ENCODE measurements around the gene NASP.

Gene NASP

DNA sequence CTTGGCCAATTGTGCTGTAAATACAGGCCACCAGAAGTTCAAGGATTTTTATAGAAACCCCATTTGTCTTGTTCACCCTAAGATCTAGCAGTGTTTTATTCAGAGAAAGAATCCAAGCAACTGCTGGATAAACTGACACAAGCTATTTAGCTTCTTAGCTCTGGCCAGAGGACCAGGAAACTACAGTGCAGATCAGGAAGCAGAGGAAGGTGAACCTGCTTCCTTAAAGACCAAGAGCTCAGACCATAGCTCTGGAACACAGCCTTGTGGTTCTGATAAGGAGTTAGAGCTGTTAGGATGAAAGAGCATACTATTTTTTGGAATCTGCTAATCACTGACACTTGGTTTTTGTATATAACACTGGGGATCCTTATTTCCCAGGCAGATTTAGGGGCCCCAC, 45.2 kb downstream of the NASP start:
- Histone ChIP-seq H3K4me2 (no peak overlapping the region), H3K9me3 (no peaks in the 10 kb centered on the region), H3K36me3 (peaks cover 97% of the 10 kb centered on the region), H3K27ac (no peak overlapping the region), H4K20me1 (no peaks in the 10 kb centered on the region), H3K9ac (no peak overlapping the region), H3K4me3 (no peak overlapping the region), H3K4me1 (no peaks in the 10 kb centered on the region), H3K27me3 (no peaks in the 10 kb centered on the region)
- no peak for TF ChIP-seq Cebpa-rat (IDR thresholded peaks at IDR 0.05)

DNA sequence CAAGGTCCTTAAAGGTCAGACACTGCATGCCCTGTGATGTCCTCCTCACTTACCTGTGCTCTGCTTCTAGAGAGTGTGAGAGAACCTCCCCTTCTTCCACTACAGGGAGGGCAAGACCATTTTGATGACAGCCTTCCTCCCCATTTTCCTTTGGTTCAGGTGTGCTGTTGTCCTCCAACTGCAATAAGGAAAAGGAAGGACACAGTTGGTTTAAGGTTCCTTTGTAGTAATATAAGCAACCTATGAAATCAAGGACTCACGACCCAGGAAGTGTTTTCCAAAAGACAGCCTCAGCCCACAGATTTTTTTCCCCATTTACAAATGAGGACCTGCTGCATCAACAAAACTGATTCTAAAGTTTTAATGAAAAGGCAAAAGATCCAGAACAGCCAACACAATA, 46.6 kb downstream of the NASP start:
- Histone ChIP-seq H3K36me3 (peaks cover 97% of the 10 kb centered on the region), H4K20me1 (no peaks in the 10 kb centered on the region)

DNA sequence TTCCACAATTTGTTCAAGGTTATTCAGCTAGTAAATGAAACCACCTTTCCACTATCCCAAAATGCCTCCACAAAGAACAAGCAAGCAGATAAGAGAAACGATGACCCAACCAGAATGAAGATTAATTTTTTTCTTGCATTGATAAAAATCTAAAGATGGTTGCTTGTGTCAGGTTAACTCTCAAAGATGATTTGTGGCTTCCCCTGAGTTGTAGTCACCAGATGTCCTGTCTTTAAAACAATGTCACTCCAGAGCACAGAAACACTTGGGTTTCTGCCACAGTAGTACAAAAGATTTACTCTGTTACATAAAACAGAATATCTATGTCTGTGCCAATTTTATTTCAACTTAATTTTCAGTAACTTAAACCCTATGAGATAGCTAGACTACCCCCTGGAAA, 51.4 kb downstream of the NASP start:
- Histone ChIP-seq H3K36me3 (peaks cover 99% of the 10 kb centered on the region), H3K27ac (no peak overlapping the region)
- TF ChIP-seq Cebpa-rat (IDR thresholded peaks at IDR 0.05), result no peak

More for the DNA sequence above, 46.6 kb downstream of the NASP start:
- Histone ChIP-seq H3K9ac (no peak overlapping the region), H3K4me1 (no peaks in the 10 kb centered on the region), H3K4me3 (no peak overlapping the region), H3K9me3 (no peaks in the 10 kb centered on the region), H3K27ac (no peak overlapping the region), H3K4me2 (no peak overlapping the region), H3K27me3 (no peaks in the 10 kb centered on the region)
- TF ChIP-seq Cebpa-rat (IDR thresholded peaks at IDR 0.05), result no peak

DNA sequence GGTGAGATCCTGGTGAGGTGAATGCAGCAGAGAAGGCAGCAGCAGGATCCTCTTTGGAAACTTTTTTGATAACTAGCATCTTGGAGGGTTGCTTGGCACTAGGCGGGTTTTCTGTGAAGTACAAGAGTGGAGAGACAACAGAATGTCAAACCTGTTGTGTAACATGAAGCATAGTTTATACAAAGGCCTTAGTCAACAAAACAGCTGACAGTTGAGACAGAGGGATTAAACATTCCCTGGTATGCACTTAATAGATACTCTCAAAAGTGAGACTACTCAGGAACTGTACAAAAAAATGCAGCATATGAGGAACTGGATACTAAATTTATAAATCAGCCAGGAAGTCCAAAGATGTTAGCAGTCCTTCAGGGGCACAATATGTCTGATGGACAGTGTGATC, 56.5 kb downstream of the NASP start:
- peaks cover 34% of the 10 kb centered on the region for H4K20me1 ChIP-seq
- no peaks in the 10 kb centered on the region for H3K9me3 ChIP-seq
- no peak overlapping the region for H3K9ac ChIP-seq
- H3K4me1 ChIP-seq, result peaks cover 12% of the 10 kb centered on the region
- no peak for TF ChIP-seq Cebpa-rat (IDR thresholded peaks at IDR 0.05)
- H3K4me2 ChIP-seq, result no peak overlapping the region
- H3K27me3 ChIP-seq, result no peaks in the 10 kb centered on the region
- peaks cover 88% of the 10 kb centered on the region for H3K36me3 ChIP-seq
- no peak overlapping the region for H3K27ac ChIP-seq
- no peak overlapping the region for H3K4me3 ChIP-seq

More for the DNA sequence above, 51.4 kb downstream of the NASP start:
- no peaks in the 10 kb centered on the region for H3K4me1 ChIP-seq
- H3K4me3 ChIP-seq, result no peak overlapping the region
- no peak overlapping the region for H3K9ac ChIP-seq
- H3K4me2 ChIP-seq, result no peak overlapping the region
- H4K20me1 ChIP-seq, result no peaks in the 10 kb centered on the region
- H3K9me3 ChIP-seq, result no peaks in the 10 kb centered on the region
- H3K27me3 ChIP-seq, result no peaks in the 10 kb centered on the region

DNA sequence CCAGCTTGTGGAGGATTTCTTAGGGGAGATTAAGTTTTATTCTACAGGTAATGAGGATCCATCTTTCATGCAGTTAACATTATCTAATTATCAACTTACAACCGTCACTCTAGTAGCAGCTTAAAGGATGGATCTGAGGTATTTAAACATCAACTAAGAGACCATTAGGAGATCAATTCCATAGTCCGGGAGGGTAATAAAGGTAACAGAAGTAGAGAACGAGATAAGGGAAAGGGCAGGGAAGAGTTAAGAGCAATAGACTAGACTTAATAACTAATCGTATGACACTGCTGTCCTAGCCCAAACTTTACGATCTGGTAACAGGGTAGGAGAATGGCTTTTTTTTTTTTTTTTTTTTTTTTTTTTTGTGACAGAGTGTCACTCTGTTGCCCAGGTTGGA, 59.5 kb downstream of the NASP start:
- Histone ChIP-seq H3K27ac (no peak overlapping the region), H3K4me3 (no peak overlapping the region), H3K4me1 (peaks cover 12% of the 10 kb centered on the region), H3K9me3 (no peaks in the 10 kb centered on the region), H3K9ac (no peak overlapping the region), H4K20me1 (peaks cover 62% of the 10 kb centered on the region), H3K27me3 (no peaks in the 10 kb centered on the region), H3K36me3 (peaks cover 86% of the 10 kb centered on the region), H3K4me2 (no peak overlapping the region)
- TF ChIP-seq Cebpa-rat (IDR thresholded peaks at IDR 0.05), result no peak

DNA sequence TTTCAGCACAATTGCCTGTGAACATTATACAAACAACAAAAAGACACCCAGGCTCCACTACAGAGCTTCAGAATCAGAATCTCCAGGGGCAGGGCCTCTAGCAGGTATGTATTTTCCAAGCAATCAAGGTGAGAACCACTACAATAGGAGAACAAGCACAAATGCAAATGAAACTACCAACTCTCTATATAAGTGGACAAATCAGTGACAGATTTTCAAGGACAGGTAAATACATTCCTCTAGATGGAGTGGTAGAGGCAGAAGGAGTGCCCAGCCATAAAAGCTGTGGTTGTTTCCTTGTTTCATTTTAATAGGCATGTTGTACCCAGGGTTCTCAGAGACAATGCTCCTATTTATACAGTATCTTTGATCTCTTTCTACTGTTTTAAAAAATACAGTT, 60.1 kb downstream of the NASP start:
- Histone ChIP-seq H3K4me2 (no peak overlapping the region), H3K4me1 (peaks cover 12% of the 10 kb centered on the region), H3K36me3 (peaks cover 86% of the 10 kb centered on the region), H3K4me3 (no peak overlapping the region), H3K27me3 (no peaks in the 10 kb centered on the region), H3K9me3 (no peaks in the 10 kb centered on the region), H3K9ac (no peak overlapping the region), H4K20me1 (peaks cover 68% of the 10 kb centered on the region), H3K27ac (no peak overlapping the region)
- TF ChIP-seq Cebpa-rat (IDR thresholded peaks at IDR 0.05), result no peak

DNA sequence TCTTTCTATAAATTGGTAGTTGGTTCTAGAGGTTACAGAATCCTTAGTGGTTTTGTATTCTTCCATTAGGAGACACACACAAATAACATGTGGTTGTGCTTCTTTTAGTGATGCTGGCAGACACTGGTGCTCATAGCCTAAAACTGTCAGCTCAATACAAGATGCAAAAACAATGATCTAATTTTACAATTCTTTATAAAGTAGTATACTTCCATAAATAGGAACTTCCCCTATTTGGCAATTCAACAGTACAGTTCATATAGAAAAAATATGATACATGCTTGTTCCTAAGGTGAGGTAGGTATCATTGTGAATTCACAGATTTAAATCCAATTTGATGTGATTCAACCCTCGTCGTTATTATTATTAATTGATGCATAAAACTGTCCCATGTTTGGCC, 60.8 kb downstream of the NASP start:
- TF ChIP-seq Cebpa-rat (IDR thresholded peaks at IDR 0.05), result no peak
- Histone ChIP-seq H3K27me3 (no peaks in the 10 kb centered on the region), H3K36me3 (peaks cover 86% of the 10 kb centered on the region), H4K20me1 (peaks cover 74% of the 10 kb centered on the region), H3K27ac (no peak overlapping the region), H3K4me2 (no peak overlapping the region), H3K9ac (no peak overlapping the region), H3K9me3 (no peaks in the 10 kb centered on the region), H3K4me1 (peaks cover 12% of the 10 kb centered on the region), H3K4me3 (no peak overlapping the region)

DNA sequence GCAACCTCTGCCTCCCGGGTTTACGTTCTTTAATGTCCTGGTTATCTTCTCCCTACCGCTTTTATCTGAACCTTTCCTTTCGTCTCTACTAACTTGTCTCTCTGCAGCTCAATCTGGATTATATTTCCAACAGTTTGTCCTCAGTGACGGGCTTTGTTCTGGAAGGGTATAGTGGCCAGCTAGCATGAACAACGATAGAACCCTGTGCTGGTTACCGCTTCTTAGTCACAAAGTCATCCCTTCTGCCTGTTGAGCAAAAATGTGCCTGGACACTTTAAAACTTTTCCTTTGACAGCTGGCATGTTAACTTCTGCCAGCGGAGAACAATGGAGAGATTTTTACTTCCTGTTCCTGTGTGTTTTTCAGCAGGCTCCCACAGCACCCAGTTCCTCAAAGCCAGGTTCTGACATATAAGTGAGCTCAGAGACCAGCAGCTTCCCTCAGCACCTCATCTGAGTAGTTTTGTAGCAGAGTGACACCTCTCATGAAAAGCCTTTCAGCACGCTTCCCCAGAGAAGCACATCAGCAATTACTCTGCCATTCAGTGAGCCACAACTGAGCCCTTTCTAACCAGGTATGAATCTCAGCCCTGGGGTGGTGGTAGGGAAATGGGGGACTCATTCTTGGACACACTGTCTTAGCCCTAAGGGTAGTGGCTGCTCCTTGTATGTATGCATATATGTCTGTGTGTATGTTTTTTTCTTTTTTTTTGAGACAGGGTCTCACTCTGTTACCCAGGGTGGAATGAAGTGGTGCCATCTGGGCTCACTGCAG, 63.6 kb downstream of the NASP start:
- peaks cover 86% of the 10 kb centered on the region for H3K36me3 ChIP-seq
- peaks cover 89% of the 10 kb centered on the region for H4K20me1 ChIP-seq
- no peaks in the 10 kb centered on the region for H3K9me3 ChIP-seq
- no peak overlapping the region for H3K9ac ChIP-seq
- no peaks in the 10 kb centered on the region for H3K27me3 ChIP-seq
- H3K4me1 ChIP-seq, result peaks cover 10% of the 10 kb centered on the region; the same call in 1 of the 2 replicates
- no peak overlapping the region for H3K27ac ChIP-seq
- H3K4me2 ChIP-seq, result no peak overlapping the region
- TF ChIP-seq Cebpa-rat (IDR thresholded peaks at IDR 0.05), result no peak
- H3K4me3 ChIP-seq, result no peak overlapping the region

DNA sequence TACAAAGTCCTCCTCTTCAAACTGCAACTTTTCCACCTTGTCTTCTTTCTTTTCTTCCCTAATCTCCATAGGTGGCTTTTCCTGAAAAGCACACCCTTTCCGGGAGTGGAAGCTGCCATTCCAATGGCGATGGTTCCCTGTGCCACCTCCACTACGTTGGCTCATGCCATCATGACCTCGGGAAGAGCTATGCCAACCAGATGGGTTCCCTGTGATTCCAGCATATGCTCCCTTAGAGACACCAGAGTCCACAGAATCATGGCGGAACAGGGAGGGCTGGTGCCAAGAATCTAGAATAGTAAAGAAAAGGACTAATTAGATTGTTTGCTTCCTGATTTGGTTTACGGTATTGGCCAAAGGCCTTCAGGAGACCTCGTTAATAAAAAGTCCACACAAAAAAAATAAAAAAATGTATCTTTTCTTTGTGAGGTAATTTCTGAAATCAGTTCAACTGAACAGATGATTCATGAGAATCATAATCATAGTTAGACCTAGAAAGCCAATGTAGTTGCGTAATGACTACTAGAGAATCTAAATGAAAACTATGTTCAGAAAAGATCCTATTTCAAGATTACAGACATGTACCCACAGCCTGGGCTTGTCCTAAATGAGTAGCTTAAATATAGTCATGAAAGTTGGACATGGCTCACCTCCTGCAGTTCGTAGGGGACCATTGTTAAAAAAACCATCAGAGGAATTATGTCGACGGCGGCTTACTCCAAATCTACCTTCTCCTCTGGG, 70.9 kb downstream of the NASP start:
- peaks cover 81% of the 10 kb centered on the region for H4K20me1 ChIP-seq
- H3K9me3 ChIP-seq, result no peaks in the 10 kb centered on the region
- no peak overlapping the region for H3K4me2 ChIP-seq
- no peak overlapping the region for H3K4me3 ChIP-seq
- no peak overlapping the region for H3K9ac ChIP-seq
- peaks cover 98% of the 10 kb centered on the region for H3K36me3 ChIP-seq
- no peak for TF ChIP-seq Cebpa-rat (IDR thresholded peaks at IDR 0.05)
- H3K27ac ChIP-seq, result no peak overlapping the region
- no peaks in the 10 kb centered on the region for H3K4me1 ChIP-seq
- H3K27me3 ChIP-seq, result no peaks in the 10 kb centered on the region

DNA sequence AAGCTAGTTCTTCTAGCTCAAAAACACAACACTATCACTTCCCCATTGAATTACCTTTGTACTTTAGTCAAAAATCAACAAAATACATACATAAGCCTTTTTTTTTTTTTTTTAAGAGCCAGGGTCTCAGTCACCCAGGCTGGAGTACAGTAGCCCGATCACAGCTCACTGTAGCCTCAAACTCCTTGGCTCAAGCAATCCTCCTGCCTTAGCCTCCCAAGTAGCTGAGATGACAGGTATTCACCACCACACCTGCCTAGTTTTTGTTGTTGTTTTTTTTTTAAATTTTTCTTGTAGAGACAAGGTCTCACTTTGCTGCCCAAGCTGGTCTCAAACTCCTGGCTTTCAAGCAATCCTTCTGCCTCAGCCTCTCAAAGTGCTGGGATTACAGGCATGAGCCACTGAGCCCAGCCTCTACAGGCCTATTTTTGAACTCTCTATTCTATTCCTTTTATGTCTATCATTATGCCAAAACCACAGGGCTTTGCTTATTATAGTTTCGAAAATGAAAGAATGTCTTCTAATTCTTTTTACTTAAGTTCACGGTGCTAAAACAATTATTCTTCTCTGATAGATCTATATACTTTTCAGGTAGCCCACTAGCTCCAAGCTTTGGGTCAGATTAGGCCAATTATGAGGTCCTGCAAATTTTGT, 72.9 kb downstream of the NASP start:
- Histone ChIP-seq H3K36me3 (peaks cover 96% of the 10 kb centered on the region), H3K27ac (no peak overlapping the region), H3K4me2 (no peak overlapping the region), H3K9ac (no peak overlapping the region), H3K4me3 (no peak overlapping the region), H3K4me1 (no peaks in the 10 kb centered on the region), H4K20me1 (peaks cover 82% of the 10 kb centered on the region), H3K27me3 (no peaks in the 10 kb centered on the region), H3K9me3 (no peaks in the 10 kb centered on the region)
- no peak for TF ChIP-seq Cebpa-rat (IDR thresholded peaks at IDR 0.05)

Measured in BLaER1 (cell line).